RWPE1 (cell line): Measurements from ENCODE around the gene NFIA.
"Not testable (repeated sequence)": the region's sequence is repeated elsewhere in the genome, so short reads cannot be mapped to it uniquely, and the experiment has no call there.

ENCODE experiments used
- CTCF ChIA-PET: fragments of 350-600 bp; sonication (Branson Sonifier 250); formaldehyde crosslinking; extraction: SDS; loops from one replicate; lab custom pipeline; 2021; lab: Yijun Ruan, JAX
- POLR2A ChIA-PET: fragments of 400-600 bp; formaldehyde crosslinking; extraction: SDS; loops from one replicate; lab custom pipeline; 2020; ENCODE audit warnings: antibody characterized with exemption; ENCODE audit not compliant: low non-redundant PET; lab: Yijun Ruan, JAX
- DNase-seq: peaks from one replicate; pipeline ENCODE4 v3.0.0; 2012; ENCODE audit warnings: low spot score
- H3K27ac ChIP-seq: fragments of 450-650 bp; 2 replicates; pipeline ENCODE4 v1.5.1; 2017
- CTCF ChIP-seq: fragments of 450-650 bp; conservative IDR thresholded peaks from 2 replicates; pipeline ENCODE4 v1.5.1; 2017; ENCODE audit warnings: low read depth, mild to moderate bottlenecking

The NFIA gene

GRCh38 chr1:61460191-61460590, 377.8 kb downstream of the NFIA start:
- ChIA-PET CTCF (interaction anchor here (0.6 kb wide), 2 partner anchors 261 to 490 kb away, joined by 3 to 4 read pairs; no protein-coding TSS in a partner anchor), POLR2A (no interaction called here)
- no peak overlapping the region for H3K27ac ChIP-seq
- no peak for DNase-seq
- no peak for TF ChIP-seq CTCF

- ChIA-PET CTCF (no interaction called here), POLR2A (no interaction called here)
- H3K27ac ChIP-seq: no peak overlapping the region
- TF ChIP-seq CTCF: no peak
- no peak for DNase-seq
These were observed 379.3 kb downstream of the NFIA start for GRCh38 chr1:61461406-61462384.

DNA sequence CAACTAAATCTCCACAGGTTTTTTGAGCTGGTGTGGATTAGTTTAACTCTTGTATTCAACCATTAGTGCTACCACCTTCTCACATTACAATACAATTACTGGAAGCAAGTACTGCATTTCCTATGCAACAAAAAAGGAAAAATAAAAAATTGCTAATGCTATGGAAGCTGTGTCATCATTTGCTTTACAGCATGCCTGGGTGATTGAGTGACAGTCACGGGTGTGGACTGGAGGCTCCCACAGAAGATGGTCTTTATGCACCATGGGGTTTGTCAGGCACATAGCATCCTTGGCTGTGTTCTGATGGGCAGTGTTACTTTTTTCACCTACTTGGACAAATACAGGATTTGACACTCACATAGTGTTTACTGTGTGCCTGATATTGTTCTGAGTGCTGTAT, 380.3 kb downstream of the NFIA start:
- POLR2A ChIA-PET: no interaction called here
- H3K27ac ChIP-seq: no peak overlapping the region
- no peak for DNase-seq

GRCh38 chr1:61463220-61463619, 380.9 kb downstream of the NFIA start:
- no peak for DNase-seq
- ChIA-PET POLR2A (no interaction called here), CTCF (no interaction called here)
- H3K27ac ChIP-seq: no peak overlapping the region
- TF ChIP-seq CTCF: no peak

More for the DNA sequence above, 380.3 kb downstream of the NFIA start:
- CTCF ChIA-PET: no interaction called here
- no peak for TF ChIP-seq CTCF

GRCh38 chr1:61467836-61468235, 385.5 kb downstream of the NFIA start:
- CTCF ChIA-PET: interaction anchor here (0.7 kb wide), 1 partner anchor 651 kb away, joined by 4 read pairs; no protein-coding TSS in a partner anchor
- DNase-seq, POLR2A ChIA-PET, H3K27ac ChIP-seq: not testable (repeated sequence)

- H3K27ac ChIP-seq: no peak overlapping the region
- no peak for DNase-seq
- POLR2A ChIA-PET: no interaction called here
- CTCF ChIA-PET: no interaction called here
- no peak for TF ChIP-seq CTCF
These were observed 387.0 kb downstream of the NFIA start for GRCh38 chr1:61469365-61469764.

DNA sequence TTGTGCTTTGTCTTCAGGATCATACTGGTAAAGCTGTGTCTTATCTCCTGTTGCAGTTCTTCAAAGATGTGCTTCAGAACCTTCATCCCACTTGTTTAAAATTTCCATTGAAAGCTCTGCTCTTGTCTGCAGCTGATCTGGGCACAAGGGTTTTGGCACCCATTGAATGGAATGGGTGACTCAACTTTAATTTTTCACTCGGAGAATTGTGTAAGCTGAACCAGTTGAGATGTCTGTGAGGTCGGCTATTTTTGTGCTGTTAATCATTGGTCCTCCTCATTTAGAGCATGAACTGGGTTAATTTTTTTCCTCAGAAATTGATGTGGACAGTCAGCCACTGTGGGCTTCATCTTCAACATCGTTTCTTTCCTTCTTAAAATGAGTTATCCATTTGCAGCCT, 390.5 kb downstream of the NFIA start:
- H3K27ac ChIP-seq: no peak overlapping the region
- ChIA-PET CTCF (no interaction called here), POLR2A (no interaction called here)
- no peak for DNase-seq
- TF ChIP-seq CTCF: no peak
